Neural crest cell (in vitro differentiated cells): ENCODE data around the gene EXOC3. TPM values are rescaled to one million over a fixed set of nuclear protein-coding genes. Genes with fewer than 3 reads are reported as not detected.

ENCODE experiments used
- DNase-seq: peaks from one replicate; pipeline ENCODE4 v3.0.0; 2021; ENCODE audit warnings: low read depth, mixed read lengths, low spot score
- H3K27ac Mint-ChIP-seq: one replicate; pipeline ENCODE4 v1.8.0; 2021; ENCODE audit warnings: mild to moderate bottlenecking, mixed read lengths; ENCODE audit not compliant: unreplicated experiment
- H3K27me3 Mint-ChIP-seq: 2 replicates; pipeline ENCODE4 v1.8.0; 2021; ENCODE audit warnings: low read depth, mild to moderate bottlenecking, mixed read lengths
- H3K36me3 Mint-ChIP-seq: 2 replicates; pipeline ENCODE4 v1.8.0; 2021; ENCODE audit warnings: low read depth, mild to moderate bottlenecking, mixed read lengths
- H3K4me1 Mint-ChIP-seq: 2 replicates; pipeline ENCODE4 v1.8.0; 2021; ENCODE audit warnings: mixed read lengths
- H3K4me3 Mint-ChIP-seq: one replicate; pipeline ENCODE4 v1.8.0; 2021; ENCODE audit warnings: mild to moderate bottlenecking, mixed read lengths
- H3K9me3 Mint-ChIP-seq: 2 replicates; pipeline ENCODE4 v1.8.0; 2021; ENCODE audit warnings: mixed read lengths
- CTCF ChIP-seq: fragments of 200-600 bp; sonication (generic); conservative IDR thresholded peaks from 2 replicates; pipeline ENCODE4 v1.5.0; 2021; ENCODE audit warnings: antibody characterized with exemption, mild to moderate bottlenecking
- total RNA-seq: library from RNA; stranded (reverse); gene quantifications from 2 replicates; pipeline ENCODE4 v1.2.1, GENCODE V29; 2021

Gene EXOC3
- total RNA-seq, 1 donor from 2014 or later, result 61.3 TPM

- Mint-ChIP-seq H3K27ac (no peak overlapping the region), H3K9me3 (no peaks in the 10 kb centered on the region), H3K4me3 (no peak overlapping the region), H3K36me3 (no peaks in the 10 kb centered on the region), H3K27me3 (peaks cover 55% of the 10 kb centered on the region), H3K4me1 (peaks cover 3% of the 10 kb centered on the region)
- TF ChIP-seq CTCF, result no peak
- no peak for DNase-seq
These were observed 50.2 kb downstream of the EXOC3 start for GRCh38 chr5:493119-493701.

- Mint-ChIP-seq H3K27ac (no peak overlapping the region), H3K27me3 (peaks cover 61% of the 10 kb centered on the region), H3K4me3 (no peak overlapping the region), H3K4me1 (peaks cover 3% of the 10 kb centered on the region), H3K36me3 (no peaks in the 10 kb centered on the region), H3K9me3 (no peaks in the 10 kb centered on the region)
- no peak for DNase-seq
- TF ChIP-seq CTCF, result no peak
These were observed 50.8 kb downstream of the EXOC3 start for GRCh38 chr5:493758-494157.

- no peak for TF ChIP-seq CTCF
- no peaks in the 10 kb centered on the region for H3K9me3 Mint-ChIP-seq
- H3K36me3 Mint-ChIP-seq, result no peaks in the 10 kb centered on the region
- no peak for DNase-seq
- H3K4me1 Mint-ChIP-seq, result peaks cover 3% of the 10 kb centered on the region
- peaks cover 68% of the 10 kb centered on the region for H3K27me3 Mint-ChIP-seq
- no peak overlapping the region for H3K4me3 Mint-ChIP-seq
- no peak overlapping the region for H3K27ac Mint-ChIP-seq
These were observed 51.8 kb downstream of the EXOC3 start for GRCh38 chr5:494667-495255.

GRCh38 chr5:496028-496427 is 53.1 kb downstream of the EXOC3 start:
- Mint-ChIP-seq H3K27ac (no peak overlapping the region), H3K36me3 (no peaks in the 10 kb centered on the region), H3K27me3 (peaks cover 64% of the 10 kb centered on the region), H3K9me3 (no peaks in the 10 kb centered on the region), H3K4me3 (no peak overlapping the region), H3K4me1 (peaks cover 3% of the 10 kb centered on the region)
- no peak for DNase-seq
- no peak for TF ChIP-seq CTCF

GRCh38 chr5:497090-497700 is 54.2 kb downstream of the EXOC3 start:
- Mint-ChIP-seq H3K27ac (no peak overlapping the region), H3K9me3 (no peaks in the 10 kb centered on the region), H3K4me1 (peaks cover 3% of the 10 kb centered on the region), H3K36me3 (no peaks in the 10 kb centered on the region), H3K4me3 (no peak overlapping the region), H3K27me3 (peaks cover 61% of the 10 kb centered on the region)
- no peak for TF ChIP-seq CTCF
- DNase-seq, result no peak
